BLaER1 treated with 17β-estradiol and CSF1 and Interleukin-3, amounts not matched to agents 10 nM and 100 nM (cell line): ENCODE results near the gene GAB1.
A peak's percentile ranks its signal among the peaks of the same experiment; 100 is the strongest.

Experiments
- H3K27ac ChIP-seq, 11 experiments: shearing (Covaris generic); formaldehyde crosslinking; 2 replicates each; pipeline ENCODE4 v1.8.1; 2022
- H3K27me3 ChIP-seq, 11 experiments: shearing (Covaris generic); formaldehyde crosslinking; 2 replicates each; pipeline ENCODE4 v1.8.1; 2022
- H3K36me3 ChIP-seq, 11 experiments: shearing (Covaris generic); formaldehyde crosslinking; 2 replicates each; pipeline ENCODE4 v1.8.1; 2022
- H3K4me1 ChIP-seq, 10 experiments: shearing (Covaris generic); formaldehyde crosslinking; 2 replicates each; pipeline ENCODE4 v1.8.1; 2022
- H3K4me2 ChIP-seq, 11 experiments: shearing (Covaris generic); formaldehyde crosslinking; 2 replicates each; pipeline ENCODE4 v1.8.1; 2022
- H3K4me3 ChIP-seq, 10 experiments: shearing (Covaris generic); formaldehyde crosslinking; 2 replicates each; pipeline ENCODE4 v1.8.1; 2022
- H3K9ac ChIP-seq, 11 experiments: shearing (Covaris generic); formaldehyde crosslinking; 2 replicates each; pipeline ENCODE4 v1.8.1; 2022
- H3K9me3 ChIP-seq, 11 experiments: shearing (Covaris generic); formaldehyde crosslinking; replicated peaks in 1 of 11; 2 replicates each; pipeline ENCODE4 v1.8.1; 2022
- H4K20me1 ChIP-seq, 11 experiments: shearing (Covaris generic); formaldehyde crosslinking; 2 replicates each; pipeline ENCODE4 v1.8.1; 2022
- Cebpa-rat ChIP-seq, 11 experiments: shearing (Covaris generic); IDR thresholded peaks; 2 replicates each; pipeline ENCODE4 v1.8.1; 2022

The GAB1 gene

GRCh38 chr4:143358923-143359643 lies 22.4 kb downstream of the GAB1 start:
- H3K27ac ChIP-seq: peak overlapping the region; percentile 60 to 94 (median 84); a peak in 21 of 22 replicates
- no peak; a peak in 1 of 22 replicates for TF ChIP-seq Cebpa-rat (IDR thresholded peaks at IDR 0.05)
- peaks cover 0 to 10% (median 0%) of the 10 kb centered on the region in 11 experiments; a peak in 3 of 22 replicates for H3K9me3 ChIP-seq
- H3K4me3 ChIP-seq: peak overlapping the region; percentile 5 to 43 (median 34); a peak in 14 of 20 replicates
- H3K36me3 ChIP-seq: peaks cover 0 to 14% (median 5%) of the 10 kb centered on the region in 11 experiments; a peak in 7 of 22 replicates
- H4K20me1 ChIP-seq: peaks cover 0 to 16% (median 0%) of the 10 kb centered on the region in 11 experiments; a peak in 9 of 22 replicates
- peak overlapping the region; percentile 38 to 79 (median 62); a peak in 19 of 22 replicates for H3K9ac ChIP-seq
- no peaks in the 10 kb centered on the region for H3K27me3 ChIP-seq
- H3K4me1 ChIP-seq: peaks cover 60 to 90% (median 80%) of the 10 kb centered on the region in 10 experiments
- H3K4me2 ChIP-seq: peak overlapping the region; percentile 75 to 92 (median 83)

- Histone ChIP-seq H4K20me1 (peaks cover 0 to 15% (median 0%) of the 10 kb centered on the region in 11 experiments; a peak in 8 of 22 replicates), H3K4me1 (peaks cover 57 to 90% (median 80%) of the 10 kb centered on the region in 10 experiments), H3K27me3 (no peaks in the 10 kb centered on the region), H3K4me3 (peak overlapping the region in 8 of 10 experiments; percentile 5 to 43 (median 25); a peak in 11 of 20 replicates), H3K9me3 (peaks cover 0 to 10% (median 0%) of the 10 kb centered on the region in 11 experiments; a peak in 4 of 22 replicates), H3K36me3 (peaks cover 0 to 18% (median 5%) of the 10 kb centered on the region in 11 experiments; a peak in 7 of 22 replicates), H3K4me2 (peak overlapping the region; percentile 75 to 92 (median 83)), H3K27ac (peak overlapping the region; percentile 60 to 94 (median 84); a peak in 21 of 22 replicates), H3K9ac (peak overlapping the region; percentile 15 to 79 (median 62); a peak in 19 of 22 replicates)
- no peak for TF ChIP-seq Cebpa-rat (IDR thresholded peaks at IDR 0.05)
These were observed 23.0 kb downstream of the GAB1 start for GRCh38 chr4:143359644-143360193.

- Histone ChIP-seq H3K9ac (peak overlapping the region in 2 of 11 experiments; percentile 7 to 10; a peak in 1 of 22 replicates), H3K27ac (peak overlapping the region in 9 of 11 experiments; percentile 45 to 94 (median 84); a peak in 14 of 22 replicates), H3K4me3 (no peak overlapping the region), H3K36me3 (peaks cover 0 to 25% (median 0%) of the 10 kb centered on the region in 11 experiments; a peak in 7 of 22 replicates), H3K4me1 (peaks cover 50 to 77% (median 67%) of the 10 kb centered on the region in 10 experiments), H3K9me3 (peaks cover 0 to 10% (median 0%) of the 10 kb centered on the region in 11 experiments; a peak in 5 of 22 replicates), H4K20me1 (peaks cover 0 to 15% (median 0%) of the 10 kb centered on the region in 11 experiments; a peak in 8 of 22 replicates), H3K4me2 (peak overlapping the region; percentile 36 to 92 (median 81); a peak in 19 of 22 replicates), H3K27me3 (no peaks in the 10 kb centered on the region)
- no peak for TF ChIP-seq Cebpa-rat (IDR thresholded peaks at IDR 0.05)
These were observed 24.4 kb downstream of the GAB1 start for GRCh38 chr4:143360838-143361625.

- H3K4me3 ChIP-seq: no peak overlapping the region
- H3K9ac ChIP-seq: no peak overlapping the region
- peak overlapping the region; percentile 30 to 90 (median 46); a peak in 19 of 22 replicates for H3K4me2 ChIP-seq
These were observed 25.8 kb downstream of the GAB1 start for GRCh38 chr4:143362349-143363046.

GRCh38 chr4:143363332-143363731 lies 26.7 kb downstream of the GAB1 start:
- H3K4me2 ChIP-seq: peak overlapping the region in 3 of 11 experiments; percentile 1 to 57 (median 36); a peak in 1 of 22 replicates
- H4K20me1 ChIP-seq: peaks cover 0 to 14% (median 0%) of the 10 kb centered on the region in 11 experiments; a peak in 5 of 22 replicates
- H3K36me3 ChIP-seq: peaks cover 0 to 31% (median 6%) of the 10 kb centered on the region in 11 experiments; a peak in 9 of 22 replicates
- H3K4me3 ChIP-seq: no peak overlapping the region
- no peak overlapping the region for H3K9ac ChIP-seq
- H3K27me3 ChIP-seq: no peaks in the 10 kb centered on the region
- H3K4me1 ChIP-seq: peaks cover 43 to 56% (median 46%) of the 10 kb centered on the region in 10 experiments
- peaks cover 0 to 10% (median 0%) of the 10 kb centered on the region in 11 experiments; a peak in 6 of 22 replicates for H3K9me3 ChIP-seq
- no peak for TF ChIP-seq Cebpa-rat (IDR thresholded peaks at IDR 0.05)
- H3K27ac ChIP-seq: peak overlapping the region in 5 of 11 experiments; percentile 6 to 82 (median 40); a peak in 5 of 22 replicates

More at GRCh38 chr4:143362349-143363046, 25.8 kb downstream of the GAB1 start:
- Histone ChIP-seq H3K27me3 (no peaks in the 10 kb centered on the region), H3K4me1 (peaks cover 49 to 65% (median 54%) of the 10 kb centered on the region in 10 experiments), H4K20me1 (peaks cover 0 to 13% (median 0%) of the 10 kb centered on the region in 11 experiments; a peak in 6 of 22 replicates), H3K27ac (peak overlapping the region in 9 of 11 experiments; percentile 11 to 93 (median 82); a peak in 11 of 22 replicates), H3K36me3 (peaks cover 0 to 25% (median 5%) of the 10 kb centered on the region in 11 experiments; a peak in 9 of 22 replicates), H3K9me3 (peaks cover 0 to 10% (median 0%) of the 10 kb centered on the region in 11 experiments; a peak in 5 of 22 replicates)
- TF ChIP-seq Cebpa-rat (IDR thresholded peaks at IDR 0.05): no peak

- Histone ChIP-seq H3K4me3 (no peak overlapping the region), H3K27me3 (no peaks in the 10 kb centered on the region), H3K27ac (no peak overlapping the region; a peak in 1 of 22 replicates), H3K9me3 (peaks cover 0 to 15% (median 6%) of the 10 kb centered on the region in 11 experiments; a peak in 12 of 22 replicates), H3K4me1 (peaks cover 37 to 49% (median 39%) of the 10 kb centered on the region in 10 experiments), H4K20me1 (peaks cover 0 to 14% (median 0%) of the 10 kb centered on the region in 11 experiments; a peak in 5 of 22 replicates), H3K36me3 (peaks cover 0 to 38% (median 11%) of the 10 kb centered on the region in 11 experiments; a peak in 18 of 22 replicates), H3K4me2 (no peak overlapping the region; a peak in 1 of 22 replicates), H3K9ac (no peak overlapping the region)
- no peak for TF ChIP-seq Cebpa-rat (IDR thresholded peaks at IDR 0.05)
These were observed 27.4 kb downstream of the GAB1 start for GRCh38 chr4:143364063-143364462.

GRCh38 chr4:143367863-143368262 lies 31.2 kb downstream of the GAB1 start:
- Histone ChIP-seq H3K9ac (no peak overlapping the region), H3K9me3 (peaks cover 0 to 31% (median 22%) of the 10 kb centered on the region in 11 experiments; a peak in 20 of 22 replicates), H3K4me1 (peaks cover 12 to 31% (median 19%) of the 10 kb centered on the region in 10 experiments), H3K4me3 (no peak overlapping the region), H4K20me1 (peaks cover 0 to 14% (median 0%) of the 10 kb centered on the region in 11 experiments; a peak in 4 of 22 replicates), H3K27ac (no peak overlapping the region), H3K4me2 (no peak overlapping the region), H3K36me3 (peaks cover 0 to 52% (median 25%) of the 10 kb centered on the region in 11 experiments; a peak in 18 of 22 replicates), H3K27me3 (no peaks in the 10 kb centered on the region)
- no peak for TF ChIP-seq Cebpa-rat (IDR thresholded peaks at IDR 0.05)
